H9 (cell line): ENCODE data around the gene TTC32. TPM values are rescaled to one million over a fixed set of nuclear protein-coding genes. Genes with fewer than 3 reads are reported as not detected.
A peak's percentile ranks its signal among the peaks of the same experiment; 100 is the strongest.

Source experiments
- DNase-seq: peaks from one replicate; pipeline ENCODE4 v3.0.0-alpha.2; 2017
- H2AFZ ChIP-seq: one replicate; pipeline ENCODE4 v1.6.1; 2013; ENCODE audit warnings: mild to moderate bottlenecking, low read length, control low read depth, moderate library complexity
- H2AK5ac ChIP-seq: 2 replicates; pipeline ENCODE4 v1.6.1; 2013; ENCODE audit warnings: low read length, control low read depth, mixed read lengths; ENCODE audit not compliant: insufficient read length
- H2BK120ac ChIP-seq: one replicate; pipeline ENCODE4 v1.6.1; 2013; ENCODE audit warnings: low read depth, mild to moderate bottlenecking, low read length, control low read depth, inconsistent platforms; ENCODE audit not compliant: poor library complexity, severe bottlenecking
- H2BK12ac ChIP-seq: 2 replicates; pipeline ENCODE4 v1.6.1; 2013; ENCODE audit warnings: low read length, control low read depth, mixed read lengths, low read depth; ENCODE audit not compliant: insufficient read length
- H2BK15ac ChIP-seq: 2 replicates; pipeline ENCODE4 v1.6.1; 2013; ENCODE audit warnings: low read depth, low read length, control low read depth
- H2BK20ac ChIP-seq: one replicate; pipeline ENCODE4 v1.6.1; 2013; ENCODE audit warnings: low read depth, mild to moderate bottlenecking, low read length, control low read depth, inconsistent platforms; ENCODE audit not compliant: poor library complexity, severe bottlenecking
- H2BK5ac ChIP-seq: 2 replicates; pipeline ENCODE4 v1.6.1; 2013; ENCODE audit warnings: low read length, control low read depth, mixed read lengths; ENCODE audit not compliant: insufficient read length
- H3K14ac ChIP-seq: 2 replicates; pipeline ENCODE4 v1.6.1; 2013; ENCODE audit warnings: low read length, control low read depth; ENCODE audit not compliant: insufficient read depth
- H3K18ac ChIP-seq: 2 replicates; pipeline ENCODE4 v1.6.1; 2013; ENCODE audit warnings: low read depth, mild to moderate bottlenecking, mixed read lengths, low read length, control low read depth; ENCODE audit not compliant: insufficient read length
- H3K23ac ChIP-seq: 2 replicates; pipeline ENCODE4 v1.6.1; 2013; ENCODE audit warnings: low read length, control low read depth, mixed read lengths, low read depth; ENCODE audit not compliant: insufficient read length
- H3K23me2 ChIP-seq: 2 replicates; pipeline ENCODE4 v1.6.1; 2013; ENCODE audit warnings: low read depth, mild to moderate bottlenecking, mixed read lengths, low read length, control low read depth; ENCODE audit not compliant: insufficient read length, poor library complexity, severe bottlenecking
- H3K27ac ChIP-seq: 2 replicates; pipeline ENCODE4 v1.5.1; 2013; ENCODE audit warnings: low read length, control low read depth, mixed read lengths, low read depth; ENCODE audit not compliant: insufficient read length
- H3K27me3 ChIP-seq: 2 replicates; pipeline ENCODE4 v1.6.1; 2013; ENCODE audit warnings: low read length, control low read depth, inconsistent platforms; ENCODE audit not compliant: insufficient read depth
- H3K4ac ChIP-seq: 2 replicates; pipeline ENCODE4 v1.6.1; 2013; ENCODE audit warnings: low read depth, mild to moderate bottlenecking, control low read depth, inconsistent platforms, low read length, moderate library complexity
- H3K4me1 ChIP-seq: 2 replicates; pipeline ENCODE4 v1.6.1; 2013; ENCODE audit warnings: low read length, control low read depth, inconsistent platforms; ENCODE audit not compliant: insufficient read depth
- H3K4me2 ChIP-seq: 2 replicates; pipeline ENCODE4 v1.6.1; 2013; ENCODE audit warnings: low read length, control low read depth, mixed read lengths; ENCODE audit not compliant: insufficient read length, insufficient read depth
- H3K56ac ChIP-seq: 2 replicates; pipeline ENCODE4 v1.6.1; 2013; ENCODE audit warnings: low read depth, mild to moderate bottlenecking, mixed read lengths, low read length, control low read depth; ENCODE audit not compliant: insufficient read length
- H3K79me1 ChIP-seq: 2 replicates; pipeline ENCODE4 v1.6.1; 2013; ENCODE audit warnings: low read depth, mild to moderate bottlenecking, moderate library complexity, low read length, control low read depth, inconsistent platforms; ENCODE audit not compliant: insufficient read depth, poor library complexity, severe bottlenecking
- H3K79me2 ChIP-seq: 2 replicates; pipeline ENCODE4 v1.6.1; 2013; ENCODE audit warnings: low read length, control low read depth, inconsistent platforms; ENCODE audit not compliant: insufficient read depth
- H3K9ac ChIP-seq: 2 replicates; pipeline ENCODE4 v1.6.1; 2013; ENCODE audit warnings: low read length, control low read depth, mixed read lengths; ENCODE audit not compliant: insufficient read length; ENCODE audit errors: extremely low read depth
- H3K9me3 ChIP-seq: one replicate; pipeline ENCODE4 v1.6.1; 2013; ENCODE audit warnings: low read depth, low read length, inconsistent platforms; ENCODE audit not compliant: control insufficient read depth
- H3T11ph ChIP-seq: one replicate; pipeline ENCODE4 v1.6.1; 2013; ENCODE audit warnings: mild to moderate bottlenecking, low read length, control low read depth, inconsistent platforms
- H4K20me1 ChIP-seq: one replicate; pipeline ENCODE4 v1.6.1; 2013; ENCODE audit not compliant: control insufficient read depth, insufficient read length, insufficient read depth
- H4K5ac ChIP-seq: 2 replicates; pipeline ENCODE4 v1.6.1; 2013; ENCODE audit warnings: low read depth, mild to moderate bottlenecking, mixed read lengths, low read length, control low read depth; ENCODE audit not compliant: insufficient read length
- H4K8ac ChIP-seq: replicated peaks from 2 replicates; pipeline ENCODE4 v1.6.1; 2013; ENCODE audit warnings: low read length, control low read depth, mixed read lengths, low read depth; ENCODE audit not compliant: insufficient read length
- H4K91ac ChIP-seq: 2 replicates; pipeline ENCODE4 v1.6.1; 2013; ENCODE audit warnings: low read depth, mild to moderate bottlenecking, moderate library complexity, mixed read lengths, low read length, control low read depth; ENCODE audit not compliant: insufficient read length
- H3K27ac Mint-ChIP-seq, 3 experiments: 2 replicates in 2 of 3; 3 replicates in 1 of 3; pipeline ENCODE4 v1.8.0; 2020 to 2021; ENCODE audit warnings: mixed read lengths in 3 of 3, mild to moderate bottlenecking in 1 of 3, moderate library complexity in 1 of 3
- H3K27me3 Mint-ChIP-seq: 2 replicates; pipeline ENCODE4 v1.8.0; 2021; ENCODE audit warnings: low read depth, mild to moderate bottlenecking, moderate library complexity, mixed read lengths
- H3K36me3 Mint-ChIP-seq, 3 experiments: 2 replicates in 2 of 3; 3 replicates in 1 of 3; pipeline ENCODE4 v1.8.0; 2020 to 2021; ENCODE audit warnings: low read depth in 3 of 3, mixed read lengths in 3 of 3; ENCODE audit not compliant: insufficient read depth in 1 of 3
- H3K4me1 Mint-ChIP-seq, 2 experiments: 2 replicates each; pipeline ENCODE4 v1.8.0; 2020; ENCODE audit warnings: mixed read lengths in 2 of 2
- H3K4me3 Mint-ChIP-seq, 2 experiments: 2 replicates in 1 of 2; 3 replicates in 1 of 2; pipeline ENCODE4 v1.8.0; 2020 to 2021; ENCODE audit warnings: mild to moderate bottlenecking in 2 of 2, mixed read lengths in 2 of 2, moderate library complexity in 1 of 2
- H3K9me3 Mint-ChIP-seq, 2 experiments: 2 replicates in 1 of 2; 3 replicates in 1 of 2; pipeline ENCODE4 v1.8.0; 2020; ENCODE audit warnings: mild to moderate bottlenecking in 2 of 2, mixed read lengths in 2 of 2, moderate library complexity in 1 of 2
- WGBS: extraction: QIAGEN DNeasy Blood & Tissue Kit; methylation state at CpG from one replicate; pipeline ENCODE4 v1.1.7; 2013; ENCODE audit warnings: missing lambda C conversion rate, low lambda C conversion rate, mixed read lengths; ENCODE audit not compliant: insufficient read length; ENCODE audit errors: extremely low coverage; 5-methylcytosine and 5-hydroxymethylcytosine counted together
- total RNA-seq: library from RNA; stranded (reverse); gene quantifications from 2 replicates; pipeline ENCODE4 v1.2.1, GENCODE V29; 2021
- TF ChIP-seq, protein P1 (sequence below): fragments of 200-600 bp; sonication (generic); conservative IDR thresholded peaks from 3 replicates; pipeline ENCODE4 v1.8.0; 2021; ENCODE audit warnings: antibody characterized with exemption, mild to moderate bottlenecking

The TTC32 gene
- total RNA-seq, 1 experiment from 2014 or later: 8.9 TPM

GRCh38 chr2:19868701-19869580 is 32.8 kb downstream of the TTC32 start:
- Histone ChIP-seq H3K4ac (no peak overlapping the region), H2BK15ac (no peak overlapping the region), H2BK20ac (no peak overlapping the region), H2AFZ (no peak overlapping the region), H3T11ph (no peak overlapping the region), H4K5ac (no peak overlapping the region), H3K27ac (no peak overlapping the region), H3K23ac (no peak overlapping the region), H2BK5ac (no peak overlapping the region), H3K23me2 (peaks cover 8% of the 10 kb centered on the region), H3K56ac (no peak overlapping the region), H3K79me2 (no peaks in the 10 kb centered on the region), H3K79me1 (no peaks in the 10 kb centered on the region), H2AK5ac (no peak overlapping the region), H2BK120ac (no peak overlapping the region), H3K4me1 (no peaks in the 10 kb centered on the region), H2BK12ac (no peak overlapping the region), H3K27me3 (peaks cover 5% of the 10 kb centered on the region; the same call in 1 of the 2 replicates), H3K9ac (no peak overlapping the region), H4K8ac (no peak overlapping the region), H3K9me3 (no peaks in the 10 kb centered on the region), H4K20me1 (no peaks in the 10 kb centered on the region), H4K91ac (no peak overlapping the region), H3K4me2 (peak overlapping the region; percentile 74), H3K18ac (peak overlapping the region; percentile 46), H3K14ac (peak overlapping the region; percentile 85)
- H3K27ac Mint-ChIP-seq: no peak overlapping the region; a peak in 1 of 7 replicates
- WGBS: no CpG with 5 or more reads among the region's 52 CpGs
- peak; percentile 73 for DNase-seq
- H3K36me3 Mint-ChIP-seq: no peaks in the 10 kb centered on the region; a peak in 1 of 7 replicates
- peaks cover 51% of the 10 kb centered on the region for H3K27me3 Mint-ChIP-seq
- H3K4me1 Mint-ChIP-seq: peaks cover 4 to 12% of the 10 kb centered on the region in 2 experiments
- TF ChIP-seq, protein P1, sequence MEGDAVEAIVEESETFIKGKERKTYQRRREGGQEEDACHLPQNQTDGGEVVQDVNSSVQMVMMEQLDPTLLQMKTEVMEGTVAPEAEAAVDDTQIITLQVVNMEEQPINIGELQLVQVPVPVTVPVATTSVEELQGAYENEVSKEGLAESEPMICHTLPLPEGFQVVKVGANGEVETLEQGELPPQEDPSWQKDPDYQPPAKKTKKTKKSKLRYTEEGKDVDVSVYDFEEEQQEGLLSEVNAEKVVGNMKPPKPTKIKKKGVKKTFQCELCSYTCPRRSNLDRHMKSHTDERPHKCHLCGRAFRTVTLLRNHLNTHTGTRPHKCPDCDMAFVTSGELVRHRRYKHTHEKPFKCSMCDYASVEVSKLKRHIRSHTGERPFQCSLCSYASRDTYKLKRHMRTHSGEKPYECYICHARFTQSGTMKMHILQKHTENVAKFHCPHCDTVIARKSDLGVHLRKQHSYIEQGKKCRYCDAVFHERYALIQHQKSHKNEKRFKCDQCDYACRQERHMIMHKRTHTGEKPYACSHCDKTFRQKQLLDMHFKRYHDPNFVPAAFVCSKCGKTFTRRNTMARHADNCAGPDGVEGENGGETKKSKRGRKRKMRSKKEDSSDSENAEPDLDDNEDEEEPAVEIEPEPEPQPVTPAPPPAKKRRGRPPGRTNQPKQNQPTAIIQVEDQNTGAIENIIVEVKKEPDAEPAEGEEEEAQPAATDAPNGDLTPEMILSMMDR: no peak
- H3K9me3 Mint-ChIP-seq: no peaks in the 10 kb centered on the region
- H3K4me3 Mint-ChIP-seq: peak overlapping the region; percentile 74 to 82
